Gastrocnemius medialis (tissue), 4 donors: ENCODE data around the gene LAMP1.

ENCODE experiments used
- CTCF ChIP-seq, 5 experiments: fragments of 450-650 bp in 3 of 5; fragments of 200-600 bp in 2 of 5; sonication (generic) in 2 of 5; IDR thresholded peaks in 4 of 5; conservative IDR thresholded peaks in 1 of 5; 1 replicate in 4 of 5; 2 replicates in 1 of 5; pipeline ENCODE4 v1.5.1; 2016 to 2019; ENCODE audit warnings: antibody characterized with exemption in 5 of 5, mild to moderate bottlenecking in 3 of 5, moderate library complexity in 3 of 5
- POLR2A ChIP-seq, 2 donors: fragments of 450-650 bp; IDR thresholded peaks; one replicate each; pipeline ENCODE4 v1.6.1; 2017; ENCODE audit warnings: antibody characterized with exemption in 2 of 2, mild to moderate bottlenecking in 2 of 2, moderate library complexity in 2 of 2

GRCh38 chr13:113305208-113305607 lies 8.2 kb downstream of the LAMP1 start:
- TF ChIP-seq CTCF (IDR thresholded peaks at IDR 0.05 in 4 of 5, conservative IDR thresholded peaks at IDR 0.05 in 1 of 5) (no peak), POLR2A (IDR thresholded peaks at IDR 0.05) (no peak)
